GM21528 (cell line): ENCODE measurements around the gene GALNT14.

Experiments used
- ATAC-seq: cut with Tn5 transposase; IDR thresholded peaks from one replicate; pipeline ENCODE4 v1.9.1; 2021; ENCODE audit warnings: mild to moderate bottlenecking, moderate library complexity; ENCODE audit not compliant: unreplicated experiment, low FRiP score

GALNT14 gene

GRCh38 chr2:30985493-30986230 lies 152.6 kb downstream of the GALNT14 start:
- no peak for ATAC-seq

- ATAC-seq = no peak
These were observed 154.1 kb downstream of the GALNT14 start for GRCh38 chr2:30984148-30984547.

- ATAC-seq = no peak
These were observed 156.7 kb downstream of the GALNT14 start for GRCh38 chr2:30981510-30981909.

- no peak for ATAC-seq
These were observed 157.1 kb downstream of the GALNT14 start for GRCh38 chr2:30981096-30981495.

GRCh38 chr2:30979822-30980245 lies 158.4 kb downstream of the GALNT14 start:
- no peak for ATAC-seq

- no peak for ATAC-seq
These were observed 159.4 kb downstream of the GALNT14 start for GRCh38 chr2:30978854-30979253.

- ATAC-seq = no peak
These were observed 160.2 kb downstream of the GALNT14 start for GRCh38 chr2:30978044-30978443.

GRCh38 chr2:30975156-30975555 lies 163.1 kb downstream of the GALNT14 start:
- no peak for ATAC-seq

GRCh38 chr2:30974554-30974953 lies 163.7 kb downstream of the GALNT14 start:
- ATAC-seq = no peak

GRCh38 chr2:30974092-30974491 lies 164.1 kb downstream of the GALNT14 start:
- ATAC-seq = no peak

GRCh38 chr2:30971231-30972025 lies 166.8 kb downstream of the GALNT14 start:
- ATAC-seq = no peak

- no peak for ATAC-seq
These were observed 169.4 kb downstream of the GALNT14 start for GRCh38 chr2:30968660-30969397.

GRCh38 chr2:30966786-30967185 lies 171.5 kb downstream of the GALNT14 start:
- no peak for ATAC-seq

GRCh38 chr2:30965022-30965531 lies 173.2 kb downstream of the GALNT14 start:
- no peak for ATAC-seq

GRCh38 chr2:30964334-30965005 lies 173.8 kb downstream of the GALNT14 start:
- ATAC-seq = no peak

GRCh38 chr2:30963184-30963583 lies 175.1 kb downstream of the GALNT14 start:
- ATAC-seq = no peak

GRCh38 chr2:30960213-30960612 lies 178.0 kb downstream of the GALNT14 start:
- no peak for ATAC-seq

- ATAC-seq = no peak
These were observed 178.6 kb downstream of the GALNT14 start for GRCh38 chr2:30959653-30960052.

- ATAC-seq = no peak
These were observed 179.3 kb downstream of the GALNT14 start for GRCh38 chr2:30958918-30959265.

GRCh38 chr2:30958193-30958917 lies 179.9 kb downstream of the GALNT14 start:
- ATAC-seq = no peak
